HepG2 (cell line): ENCODE data around the gene FOXRED2. TPM values are rescaled to one million over a fixed set of nuclear protein-coding genes. Genes with fewer than 3 reads are reported as not detected.

Experiments
- ATAD3A ChIP-seq: sonication (generic); formaldehyde crosslinking; IDR thresholded peaks from 2 replicates; pipeline ENCODE4 v1.4.0; 2020; ENCODE audit warnings: missing genetic modification reagents
- BATF2 ChIP-seq: sonication (generic); formaldehyde crosslinking; IDR thresholded peaks from 2 replicates; pipeline ENCODE4 v1.8.0; 2022; ENCODE audit warnings: mild to moderate bottlenecking, missing genetic modification reagents, moderate library complexity
- HHEX ChIP-seq: IDR thresholded peaks from 2 replicates; pipeline ENCODE4 v1.6.1; 2016; ENCODE audit warnings: control low read depth
- HOXA3 ChIP-seq: sonication (generic); formaldehyde crosslinking; IDR thresholded peaks from 2 replicates; pipeline ENCODE4 v1.5.0; 2020; ENCODE audit warnings: missing genetic modification reagents
- IRX3 ChIP-seq: sonication (generic); formaldehyde crosslinking; IDR thresholded peaks from 2 replicates; pipeline ENCODE4 v1.8.1; 2023; ENCODE audit warnings: mild to moderate bottlenecking, low read depth, missing genetic modification reagents, borderline replicate concordance
- KLF12 ChIP-seq: sonication (generic); formaldehyde crosslinking; IDR thresholded peaks from 2 replicates; pipeline ENCODE4 v1.4.0; 2020; ENCODE audit warnings: missing genetic modification reagents, borderline replicate concordance
- MAZ ChIP-seq, 2 experiments: sonication (generic) in 1 of 2; formaldehyde crosslinking in 1 of 2; IDR thresholded peaks; 2 replicates each; pipeline versions ENCODE4 v1.5.0 to v1.6.1; 2012 to 2020; ENCODE audit warnings: low read depth in 2 of 2, mild to moderate bottlenecking in 2 of 2, borderline replicate concordance in 1 of 2, improper control_type of control experiment in 1 of 2, low read length in 1 of 2, missing genetic modification reagents in 1 of 2, moderate library complexity in 1 of 2
- PAF1 ChIP-seq: IDR thresholded peaks from 2 replicates; pipeline ENCODE4 v1.6.1; 2016; ENCODE audit warnings: missing genetic modification reagents, missing compliant biosample characterization
- RARA ChIP-seq: IDR thresholded peaks from 2 replicates; pipeline ENCODE4 v1.6.1; 2016; ENCODE audit warnings: missing genetic modification reagents, missing compliant biosample characterization
- ZNF264 ChIP-seq: sonication (generic); formaldehyde crosslinking; IDR thresholded peaks from 2 replicates; pipeline ENCODE4 v1.4.0; 2020; ENCODE audit warnings: missing genetic modification reagents
- ZNF275 ChIP-seq: sonication (generic); formaldehyde crosslinking; IDR thresholded peaks from 2 replicates; pipeline ENCODE4 v1.8.0; 2022; ENCODE audit warnings: missing genetic modification reagents, mild to moderate bottlenecking, inconsistent platforms, borderline replicate concordance
- ZNF292 ChIP-seq: sonication (generic); formaldehyde crosslinking; IDR thresholded peaks from 2 replicates; pipeline ENCODE4 v1.8.1; 2022; ENCODE audit warnings: mild to moderate bottlenecking, low read depth, missing genetic modification reagents, borderline replicate concordance
- ZNF562 ChIP-seq: sonication (generic); formaldehyde crosslinking; IDR thresholded peaks from 2 replicates; pipeline ENCODE4 v1.8.0; 2022; ENCODE audit warnings: missing genetic modification reagents, borderline replicate concordance
- ZNF777 ChIP-seq: sonication (generic); formaldehyde crosslinking; IDR thresholded peaks from 2 replicates; pipeline ENCODE4 v1.4.0; 2020; ENCODE audit warnings: missing genetic modification reagents
- ZNF788 ChIP-seq: sonication (generic); formaldehyde crosslinking; IDR thresholded peaks from 2 replicates; pipeline ENCODE4 v1.5.0; 2020; ENCODE audit warnings: mild to moderate bottlenecking, missing genetic modification reagents, borderline replicate concordance
- ZSCAN31 ChIP-seq: sonication (generic); formaldehyde crosslinking; IDR thresholded peaks from 2 replicates; pipeline ENCODE4 v1.5.0; 2020; ENCODE audit warnings: low read depth, mild to moderate bottlenecking, missing genetic modification reagents
- ZZZ3 ChIP-seq: sonication (generic); formaldehyde crosslinking; IDR thresholded peaks from 2 replicates; pipeline ENCODE4 v1.4.0; 2020; ENCODE audit warnings: missing genetic modification reagents, mild to moderate bottlenecking, borderline replicate concordance
- polyA plus RNA-seq, 8 experiments: library from polyadenylated mRNA; depleted of rRNA in 3 of 8; stranded (reverse) in 7 of 8; unstranded in 1 of 8; fragments of >200 nt; fragmentation: Illumina TruSeq in 4 of 8; extraction: Trizol in 4 of 8; gene quantifications; 2 replicates each; pipeline versions ENCODE4 v1.2.1 to v1.2.3, GENCODE V29; 2011 to 2016; ENCODE audit warnings: low read depth in 4 of 8, missing spikeins in 1 of 8, mixed read lengths in 1 of 8; ENCODE audit not compliant: insufficient read depth in 1 of 8
- total RNA-seq, 5 experiments: library from RNA; depleted of rRNA; stranded (reverse); fragments of >200 nt; fragmentation: Illumina TruSeq; extraction: Trizol; gene quantifications; 2 replicates each; pipeline ENCODE4 v1.2.3, GENCODE V29; 2016; ENCODE audit warnings: low read depth in 1 of 5
- TF ChIP-seq, protein P1 (sequence below): sonication (generic); formaldehyde crosslinking; IDR thresholded peaks from 2 replicates; pipeline ENCODE4 v1.4.0; 2020; ENCODE audit warnings: missing genetic modification reagents, borderline replicate concordance
- TF ChIP-seq, protein P2 (sequence below): sonication (generic); formaldehyde crosslinking; IDR thresholded peaks from 2 replicates; pipeline ENCODE4 v1.4.0; 2020; ENCODE audit warnings: missing genetic modification reagents

The FOXRED2 gene
- total and polyA plus RNA-seq, 2 of the 13 experiments (the other 11 are each of a cell fraction or from before 2014, with no cell fraction given): 9.3 to 28.1 TPM

DNA sequence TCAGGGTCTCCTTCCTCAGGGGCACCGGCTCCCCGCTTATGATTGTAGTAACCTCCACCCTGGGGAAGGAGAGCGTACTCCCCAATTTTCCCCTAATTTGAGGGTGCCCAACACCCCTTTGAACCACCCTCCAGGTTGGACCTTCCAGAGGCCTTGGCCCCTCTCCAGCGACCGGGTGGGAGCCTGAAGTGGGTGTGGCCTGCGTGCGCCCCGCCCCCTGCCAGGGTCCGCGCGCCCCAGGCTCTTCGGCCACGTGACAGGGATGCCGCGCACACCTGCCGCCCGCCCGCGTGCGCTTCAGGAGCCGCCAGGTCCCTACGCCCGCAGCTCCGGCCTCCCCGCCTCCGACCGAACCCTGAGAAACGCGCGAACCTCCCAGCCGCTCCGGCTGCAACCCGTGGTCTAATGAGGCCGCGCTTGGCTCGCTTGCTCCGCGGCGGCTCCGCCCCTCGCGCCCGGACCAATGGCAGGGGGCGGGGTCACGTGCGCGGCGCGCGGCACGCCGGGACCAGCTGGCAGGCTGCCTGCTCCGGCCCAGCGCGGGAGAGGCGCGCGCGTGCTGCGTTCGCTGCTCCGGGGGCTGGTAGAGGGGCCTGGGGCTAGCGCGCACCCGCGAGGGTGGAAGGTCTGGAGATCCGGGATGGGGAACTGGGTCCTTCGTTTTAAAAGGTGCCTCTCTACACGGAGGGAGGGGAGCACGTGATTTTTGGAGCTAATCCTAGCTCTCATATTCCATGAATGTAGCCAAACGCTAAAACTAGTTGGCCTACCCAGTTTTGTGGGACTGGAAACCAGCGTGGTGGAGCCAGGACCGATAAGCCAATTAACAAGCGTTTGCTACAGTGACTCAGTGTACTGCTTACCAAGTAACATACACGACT lies at the start of gene FOXRED2 (continued):
- TF ChIP-seq, protein P1, sequence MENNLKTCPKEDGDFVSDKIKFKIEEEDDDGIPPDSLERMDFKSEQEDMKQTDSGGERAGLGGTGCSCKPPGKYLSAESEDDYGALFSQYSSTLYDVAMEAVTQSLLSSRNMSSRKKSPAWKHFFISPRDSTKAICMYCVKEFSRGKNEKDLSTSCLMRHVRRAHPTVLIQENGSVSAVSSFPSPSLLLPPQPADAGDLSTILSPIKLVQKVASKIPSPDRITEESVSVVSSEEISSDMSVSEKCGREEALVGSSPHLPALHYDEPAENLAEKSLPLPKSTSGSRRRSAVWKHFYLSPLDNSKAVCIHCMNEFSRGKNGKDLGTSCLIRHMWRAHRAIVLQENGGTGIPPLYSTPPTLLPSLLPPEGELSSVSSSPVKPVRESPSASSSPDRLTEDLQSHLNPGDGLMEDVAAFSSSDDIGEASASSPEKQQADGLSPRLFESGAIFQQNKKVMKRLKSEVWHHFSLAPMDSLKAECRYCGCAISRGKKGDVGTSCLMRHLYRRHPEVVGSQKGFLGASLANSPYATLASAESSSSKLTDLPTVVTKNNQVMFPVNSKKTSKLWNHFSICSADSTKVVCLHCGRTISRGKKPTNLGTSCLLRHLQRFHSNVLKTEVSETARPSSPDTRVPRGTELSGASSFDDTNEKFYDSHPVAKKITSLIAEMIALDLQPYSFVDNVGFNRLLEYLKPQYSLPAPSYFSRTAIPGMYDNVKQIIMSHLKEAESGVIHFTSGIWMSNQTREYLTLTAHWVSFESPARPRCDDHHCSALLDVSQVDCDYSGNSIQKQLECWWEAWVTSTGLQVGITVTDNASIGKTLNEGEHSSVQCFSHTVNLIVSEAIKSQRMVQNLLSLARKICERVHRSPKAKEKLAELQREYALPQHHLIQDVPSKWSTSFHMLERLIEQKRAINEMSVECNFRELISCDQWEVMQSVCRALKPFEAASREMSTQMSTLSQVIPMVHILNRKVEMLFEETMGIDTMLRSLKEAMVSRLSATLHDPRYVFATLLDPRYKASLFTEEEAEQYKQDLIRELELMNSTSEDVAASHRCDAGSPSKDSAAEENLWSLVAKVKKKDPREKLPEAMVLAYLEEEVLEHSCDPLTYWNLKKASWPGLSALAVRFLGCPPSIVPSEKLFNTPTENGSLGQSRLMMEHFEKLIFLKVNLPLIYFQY (CRISPR knock-in tag): peak; percentile 88
- TF ChIP-seq KLF12 (CRISPR knock-in tag) (peak; percentile 91), ZSCAN31 (CRISPR knock-in tag) (peak; percentile 98), ATAD3A (no peak), ZNF777 (peak; percentile 65), HOXA3 (CRISPR knock-in tag) (peak; percentile 90), BATF2 (CRISPR knock-in tag) (peak; percentile 95; the same call in 1 of the 2 replicates), RARA (CRISPR knock-in tag) (peak; percentile 44), ZNF264 (no peak), ZNF292 (no peak), HHEX (no peak), MAZ (IDR thresholded peaks at IDR 0.05; ENCODE audit: borderline replicate concordance, low read depth, low read length) (peak; percentile 46; the same call in 1 of the 2 replicates), MAZ (CRISPR knock-in tag; IDR thresholded peaks at IDR 0.05; ENCODE audit: low read depth) (peak; percentile 84), ZZZ3 (CRISPR knock-in tag) (no peak; the same call in 1 of the 2 replicates), IRX3 (CRISPR knock-in tag) (peak; percentile 99), PAF1 (CRISPR knock-in tag) (no peak), ZNF562 (CRISPR knock-in tag) (peak; percentile 95), ZNF275 (CRISPR knock-in tag) (peak; percentile 66), ZNF788 (CRISPR knock-in tag) (peak; percentile 93; the same call in 1 of the 2 replicates)
- TF ChIP-seq, protein P2, sequence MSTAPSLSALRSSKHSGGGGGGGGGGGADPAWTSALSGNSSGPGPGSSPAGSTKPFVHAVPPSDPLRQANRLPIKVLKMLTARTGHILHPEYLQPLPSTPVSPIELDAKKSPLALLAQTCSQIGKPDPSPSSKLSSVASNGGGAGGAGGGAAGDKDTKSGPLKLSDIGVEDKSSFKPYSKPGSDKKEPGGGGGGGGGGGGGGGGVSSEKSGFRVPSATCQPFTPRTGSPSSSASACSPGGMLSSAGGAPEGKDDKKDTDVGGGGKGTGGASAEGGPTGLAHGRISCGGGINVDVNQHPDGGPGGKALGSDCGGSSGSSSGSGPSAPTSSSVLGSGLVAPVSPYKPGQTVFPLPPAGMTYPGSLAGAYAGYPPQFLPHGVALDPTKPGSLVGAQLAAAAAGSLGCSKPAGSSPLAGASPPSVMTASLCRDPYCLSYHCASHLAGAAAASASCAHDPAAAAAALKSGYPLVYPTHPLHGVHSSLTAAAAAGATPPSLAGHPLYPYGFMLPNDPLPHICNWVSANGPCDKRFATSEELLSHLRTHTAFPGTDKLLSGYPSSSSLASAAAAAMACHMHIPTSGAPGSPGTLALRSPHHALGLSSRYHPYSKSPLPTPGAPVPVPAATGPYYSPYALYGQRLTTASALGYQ: peak; percentile 44
